ENCODE results near the gene MRGPRF. TPM values are rescaled to one million over a fixed set of nuclear protein-coding genes. Genes with fewer than 3 reads are reported as not detected.
A peak's percentile ranks its signal among the peaks of the same experiment; 100 is the strongest.

MRGPRF gene
- total and polyA plus RNA-seq, 11 donors = 1.6 to 13.1 (median 3.5) TPM

DNA sequence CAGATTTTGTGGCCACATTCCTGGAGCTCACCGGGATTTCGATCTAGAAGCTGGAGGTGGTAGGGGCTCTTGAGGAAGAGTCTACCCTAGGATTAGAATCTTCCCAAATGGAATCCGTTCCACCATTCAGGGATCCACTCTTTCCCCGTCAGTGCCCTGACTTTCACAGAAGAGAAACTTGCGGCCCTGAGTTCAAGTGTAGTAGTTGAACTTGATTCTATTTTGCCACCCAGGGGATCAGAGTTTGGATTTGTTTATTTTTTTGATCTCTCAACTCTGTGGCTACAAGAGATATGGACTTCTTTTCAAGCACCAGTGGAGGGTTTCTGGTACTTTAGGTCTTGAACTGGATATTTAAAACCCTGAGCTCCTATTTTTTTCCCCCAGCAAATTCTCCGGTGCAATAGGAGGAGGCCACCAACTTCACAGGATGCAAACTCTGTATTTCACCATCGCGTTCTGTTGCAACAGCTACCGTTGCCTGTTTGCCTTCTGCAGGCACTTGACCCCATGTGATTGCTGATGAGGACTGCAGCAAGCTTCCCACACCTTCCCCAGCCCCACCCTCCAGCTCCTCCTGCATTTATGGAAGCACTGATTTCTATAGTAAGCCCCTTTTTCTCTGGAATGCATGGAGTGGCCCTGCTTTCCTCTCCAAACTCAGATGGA, 14.8 kb upstream of the MRGPRF start:
- Histone ChIP-seq H3K9me3 (no peaks in the 10 kb centered on the region), H3K27ac (no peak overlapping the region), H3K4me3 (no peak overlapping the region), H3K36me3 (no peaks in the 10 kb centered on the region), H3K4me1 (no peaks in the 10 kb centered on the region), H3K27me3 (no peaks in the 10 kb centered on the region)
- TF ChIP-seq POLR2A (IDR thresholded peaks at IDR 0.05) = no peak
- TF ChIP-seq, protein P1, sequence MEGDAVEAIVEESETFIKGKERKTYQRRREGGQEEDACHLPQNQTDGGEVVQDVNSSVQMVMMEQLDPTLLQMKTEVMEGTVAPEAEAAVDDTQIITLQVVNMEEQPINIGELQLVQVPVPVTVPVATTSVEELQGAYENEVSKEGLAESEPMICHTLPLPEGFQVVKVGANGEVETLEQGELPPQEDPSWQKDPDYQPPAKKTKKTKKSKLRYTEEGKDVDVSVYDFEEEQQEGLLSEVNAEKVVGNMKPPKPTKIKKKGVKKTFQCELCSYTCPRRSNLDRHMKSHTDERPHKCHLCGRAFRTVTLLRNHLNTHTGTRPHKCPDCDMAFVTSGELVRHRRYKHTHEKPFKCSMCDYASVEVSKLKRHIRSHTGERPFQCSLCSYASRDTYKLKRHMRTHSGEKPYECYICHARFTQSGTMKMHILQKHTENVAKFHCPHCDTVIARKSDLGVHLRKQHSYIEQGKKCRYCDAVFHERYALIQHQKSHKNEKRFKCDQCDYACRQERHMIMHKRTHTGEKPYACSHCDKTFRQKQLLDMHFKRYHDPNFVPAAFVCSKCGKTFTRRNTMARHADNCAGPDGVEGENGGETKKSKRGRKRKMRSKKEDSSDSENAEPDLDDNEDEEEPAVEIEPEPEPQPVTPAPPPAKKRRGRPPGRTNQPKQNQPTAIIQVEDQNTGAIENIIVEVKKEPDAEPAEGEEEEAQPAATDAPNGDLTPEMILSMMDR (IDR thresholded peaks at IDR 0.05) = no peak
- ATAC-seq (no peak), DNase-seq (no peak)
- WGBS, 4 donors = 68 to 74% (median 68%) methylated on average over 9 of the region's 9 CpGs
- intact Hi-C loops (cut with DNase I) = no loop called here

DNA sequence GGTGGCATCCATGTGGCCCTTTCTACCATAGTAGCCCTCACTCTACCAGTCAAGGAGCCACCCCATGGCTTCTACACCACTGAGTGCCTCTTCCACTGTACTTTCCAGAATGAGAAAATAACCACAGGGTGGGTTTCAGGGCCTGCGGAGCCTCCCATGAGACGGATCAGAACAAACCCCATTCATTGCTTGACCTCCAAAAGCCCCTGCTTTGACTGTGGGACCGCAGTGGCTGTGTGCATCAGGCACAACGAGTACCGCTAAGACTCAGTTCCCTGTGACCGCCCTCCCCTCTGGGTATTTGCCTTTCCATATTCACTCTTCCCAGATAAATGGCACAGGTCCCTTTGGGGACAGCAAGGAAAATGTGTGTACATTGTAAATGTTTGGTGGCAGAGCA, 11.5 kb upstream of the MRGPRF start:
- Histone ChIP-seq H3K9me3 (no peaks in the 10 kb centered on the region), H3K36me3 (no peaks in the 10 kb centered on the region), H3K27ac (no peak overlapping the region), H3K27me3 (no peaks in the 10 kb centered on the region), H3K4me3 (no peak overlapping the region), H3K4me1 (peaks cover 0 to 4% (median 0%) of the 10 kb centered on the region in 12 donors)
- ATAC-seq (no peak), DNase-seq (no peak)
- intact Hi-C loops (cut with DNase I) = no loop called here
- WGBS, 4 donors = 88 to 97% (median 94%) methylated on average over 6 of the region's 6 CpGs
- TF ChIP-seq POLR2A (IDR thresholded peaks at IDR 0.05) = no peak
- TF ChIP-seq, protein P1 (IDR thresholded peaks at IDR 0.05) = no peak

DNA sequence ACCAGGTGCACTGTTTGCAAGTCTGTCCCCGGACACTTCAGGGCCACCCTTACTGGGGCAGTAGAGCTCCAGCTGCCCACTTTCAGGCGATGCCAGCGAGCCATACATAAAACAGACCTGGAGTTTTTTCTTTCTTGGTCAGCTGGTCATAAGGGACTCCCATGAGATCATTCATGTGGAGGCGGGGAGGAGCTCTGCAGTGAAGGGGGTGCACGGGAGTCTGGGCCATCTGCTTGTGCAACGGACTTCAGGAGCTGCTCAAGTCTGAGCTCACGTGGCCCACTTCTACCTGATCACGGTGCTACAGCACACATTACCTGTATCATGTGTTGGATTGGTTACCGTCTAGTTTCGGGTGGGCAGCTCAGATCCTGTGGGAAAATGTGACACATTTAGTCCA, 9.2 kb upstream of the MRGPRF start:
- Histone ChIP-seq H3K27me3 (no peaks in the 10 kb centered on the region), H3K36me3 (no peaks in the 10 kb centered on the region), H3K4me3 (no peak overlapping the region), H3K9me3 (no peaks in the 10 kb centered on the region), H3K27ac (no peak overlapping the region), H3K4me1 (peaks cover 0 to 4% (median 0%) of the 10 kb centered on the region in 12 donors)
- TF ChIP-seq, protein P1 (IDR thresholded peaks at IDR 0.05) = no peak
- no peak for TF ChIP-seq POLR2A (IDR thresholded peaks at IDR 0.05)
- peak in 1 of 4 donors; percentile 66 for ATAC-seq
- peak in 1 of 5 donors; percentile 37 for DNase-seq
- 60 to 78% (median 76%) methylated on average over 10 of the region's 10 CpGs for WGBS, 4 donors
- intact Hi-C loops (cut with DNase I) = no loop called here

DNA sequence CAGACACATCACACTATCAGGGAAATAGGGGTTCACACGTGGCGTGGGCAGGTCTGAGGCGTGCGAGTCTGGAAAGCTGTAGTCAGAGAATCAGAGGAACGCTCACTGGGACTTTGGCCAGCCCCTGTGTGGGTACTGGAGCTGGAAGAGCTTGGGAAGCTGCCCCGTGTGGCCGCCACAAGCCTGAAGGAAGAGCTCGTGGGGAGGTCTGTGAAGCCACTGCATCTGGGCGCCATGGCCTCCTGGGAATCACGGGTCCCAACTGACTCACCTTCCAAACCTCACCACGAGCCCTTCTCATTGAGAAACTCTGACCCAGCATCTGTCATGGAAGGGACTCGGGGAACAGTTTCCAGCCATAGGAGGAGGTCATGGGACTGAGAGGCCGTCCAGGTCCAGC, 5.9 kb upstream of the MRGPRF start:
- Histone ChIP-seq H3K4me3 (no peak overlapping the region), H3K9me3 (no peaks in the 10 kb centered on the region), H3K27me3 (peaks cover 0 to 8% (median 0%) of the 10 kb centered on the region in 9 donors), H3K27ac (peak overlapping the region in 1 of 12 donors; percentile 78), H3K4me1 (peaks cover 0 to 9% (median 1%) of the 10 kb centered on the region in 12 donors), H3K36me3 (no peaks in the 10 kb centered on the region)
- intact Hi-C loops (cut with DNase I) = no loop called here
- no peak for TF ChIP-seq POLR2A (IDR thresholded peaks at IDR 0.05)
- TF ChIP-seq, protein P1 (IDR thresholded peaks at IDR 0.05) = no peak
- DNase-seq (no peak), ATAC-seq (no peak)
- 65 to 78% (median 72%) methylated on average over 13 of the region's 13 CpGs for WGBS, 4 donors
